ENCODE data around the gene RCSD1.

The RCSD1 gene, protein sequence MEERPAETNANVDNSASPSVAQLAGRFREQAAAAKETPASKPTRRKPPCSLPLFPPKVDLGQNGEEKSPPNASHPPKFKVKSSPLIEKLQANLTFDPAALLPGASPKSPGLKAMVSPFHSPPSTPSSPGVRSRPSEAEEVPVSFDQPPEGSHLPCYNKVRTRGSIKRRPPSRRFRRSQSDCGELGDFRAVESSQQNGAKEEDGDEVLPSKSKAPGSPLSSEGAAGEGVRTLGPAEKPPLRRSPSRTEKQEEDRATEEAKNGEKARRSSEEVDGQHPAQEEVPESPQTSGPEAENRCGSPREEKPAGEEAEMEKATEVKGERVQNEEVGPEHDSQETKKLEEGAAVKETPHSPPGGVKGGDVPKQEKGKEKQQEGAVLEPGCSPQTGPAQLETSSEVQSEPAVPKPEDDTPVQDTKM
- 40.5 to 205 (median 135) reads per million in 9 experiments for total RNA-seq

DNA sequence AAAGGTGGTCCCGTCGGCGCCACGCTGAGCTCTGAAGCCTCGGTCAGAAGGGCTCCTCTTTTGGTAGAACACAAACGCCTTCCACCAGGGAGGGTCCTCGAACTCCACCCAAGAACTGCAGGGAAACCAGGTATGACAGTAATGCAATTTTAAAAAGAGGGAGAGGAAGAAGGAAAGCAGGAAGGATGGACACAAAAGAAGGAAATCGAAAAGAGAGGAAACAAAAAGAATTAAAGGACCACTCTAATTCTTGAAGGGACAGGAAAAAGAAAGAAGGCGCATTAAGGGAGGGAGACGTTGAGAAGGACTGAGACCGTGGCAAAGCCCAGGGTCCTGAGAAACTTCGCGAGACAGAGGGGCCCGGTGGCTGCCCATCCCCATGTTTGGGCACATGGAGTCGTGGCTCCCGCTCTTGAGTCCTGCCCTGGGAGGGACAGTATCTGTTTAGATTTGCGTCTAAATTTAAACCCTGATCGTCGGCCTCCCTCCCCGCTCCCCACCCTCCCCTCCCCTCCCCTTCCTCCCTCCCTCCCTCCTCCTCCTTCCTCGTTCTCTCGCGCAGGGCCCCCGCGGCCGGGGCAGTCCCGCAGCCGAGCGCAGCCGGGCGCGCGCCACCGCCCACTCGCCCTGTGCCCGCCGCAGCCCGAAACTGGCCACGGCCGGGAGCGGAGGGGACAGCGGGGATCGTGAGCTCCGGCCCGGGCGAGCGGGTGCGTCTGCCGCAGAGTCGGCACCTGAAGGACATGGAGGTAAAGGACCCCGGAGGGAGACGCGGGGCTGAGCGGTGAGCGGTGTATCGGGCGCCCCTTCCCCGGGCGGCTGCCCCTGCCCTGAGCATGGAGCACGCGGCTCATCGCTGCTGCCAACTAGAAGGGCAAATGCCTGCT is at the start of gene RCSD1:
Gene RCSD1 (plus strand): TSS at position 552 of the 887 bp plus-strand sequence. CDS start 192 bp downstream, at position 744.
- peak in 2 of 3 experiments; percentile 38 to 39 for DNase-seq
- H3K4me3 Mint-ChIP-seq: peak within 1 kb of the TSS; percentile 87 to 96

DNA sequence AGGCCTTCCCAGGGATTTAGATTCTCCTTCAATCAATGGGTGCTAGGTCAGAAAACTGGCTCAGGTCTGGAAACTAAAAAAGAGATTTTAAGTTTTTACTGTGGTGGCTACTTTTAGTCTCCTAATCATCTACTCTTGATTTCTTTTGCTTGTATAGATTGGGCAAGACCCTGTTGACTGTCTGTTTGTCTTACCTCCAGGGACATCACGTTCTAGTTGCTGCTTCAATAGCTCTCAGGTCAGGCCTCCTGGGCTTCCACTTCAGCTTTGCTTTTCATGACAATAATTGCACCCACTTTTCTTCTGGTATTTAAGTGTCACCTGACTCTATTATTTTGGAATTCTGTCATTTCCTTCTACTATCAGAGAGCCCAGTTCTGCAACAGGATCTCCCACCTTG is 48.0 kb upstream of the RCSD1 start:
- H3K27me3 Mint-ChIP-seq: peaks cover 13 to 18% of the 10 kb centered on the region in 2 donors
- H3K4me1 Mint-ChIP-seq (ENCODE audit: low read depth in 2 of 2): no peaks in the 10 kb centered on the region
- ATAC-seq (replicated peaks) (no peak), DNase-seq (no peak)
- no peak overlapping the region for H3K27ac Mint-ChIP-seq
- H3K36me3 Mint-ChIP-seq (ENCODE audit: insufficient read depth): no peaks in the 10 kb centered on the region
- H3K9me3 Mint-ChIP-seq: no peaks in the 10 kb centered on the region
- H3K4me3 Mint-ChIP-seq: no peak overlapping the region

More for the DNA sequence above, at the start of gene RCSD1:
- Mint-ChIP-seq H3K27ac (peak within 1 kb of the TSS; percentile 84 to 96), H3K27me3 (no peaks in the 10 kb centered on the region), H3K4me1 (ENCODE audit: low read depth in 2 of 2) (peaks cover 74 to 80% of the 10 kb centered on the region in 2 donors), H3K9me3 (no peaks in the 10 kb centered on the region), H3K36me3 (ENCODE audit: insufficient read depth) (peaks cover 41% of the 10 kb centered on the region)
- ATAC-seq (replicated peaks): peak; percentile 34

DNA sequence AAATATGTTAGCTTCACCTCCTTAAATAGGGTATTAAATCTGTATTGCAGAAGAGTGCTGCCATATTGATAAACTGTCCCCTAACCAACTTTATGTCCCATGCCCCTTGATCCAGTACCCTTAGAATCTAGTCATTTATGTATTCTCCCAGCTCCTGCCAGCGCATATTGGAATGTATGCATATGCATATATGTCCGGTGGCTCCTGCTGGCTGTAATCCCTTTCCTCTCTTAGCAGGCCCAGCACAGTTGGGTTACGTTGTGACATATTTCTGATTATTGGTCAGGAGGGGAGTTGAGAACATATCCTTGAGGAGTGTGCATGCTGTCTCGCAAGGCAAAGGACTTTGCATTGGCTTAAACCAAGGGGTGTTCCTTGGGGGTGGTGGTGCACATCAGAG is 47.3 kb upstream of the RCSD1 start:
- Mint-ChIP-seq H3K9me3 (no peaks in the 10 kb centered on the region), H3K36me3 (ENCODE audit: insufficient read depth) (no peaks in the 10 kb centered on the region), H3K27me3 (peaks cover 18 to 20% of the 10 kb centered on the region in 2 donors), H3K4me1 (ENCODE audit: low read depth in 2 of 2) (no peaks in the 10 kb centered on the region), H3K27ac (no peak overlapping the region), H3K4me3 (no peak overlapping the region)
- DNase-seq (no peak), ATAC-seq (replicated peaks) (no peak)

DNA sequence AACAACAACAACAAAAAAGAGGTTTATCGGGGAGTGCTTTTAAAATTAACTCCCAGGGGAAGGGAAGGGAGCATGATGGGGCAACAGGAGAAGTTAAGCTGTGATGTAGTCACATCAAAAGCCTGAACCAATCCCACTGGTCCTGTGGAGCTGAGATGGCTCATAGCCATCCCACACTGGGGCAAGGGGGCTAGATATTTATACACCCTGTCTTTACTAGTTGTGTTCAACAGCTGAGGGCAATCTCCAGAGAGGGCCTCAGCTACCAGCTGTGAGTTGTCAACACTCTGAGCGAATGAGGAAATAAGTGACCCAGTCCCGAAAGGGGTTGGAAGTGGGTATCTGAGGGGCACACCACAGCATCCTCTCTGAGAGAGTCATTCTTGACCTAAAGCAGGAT is 45.5 kb upstream of the RCSD1 start:
- Mint-ChIP-seq H3K9me3 (no peaks in the 10 kb centered on the region), H3K27me3 (peaks cover 13 to 24% of the 10 kb centered on the region in 2 donors), H3K4me3 (no peak overlapping the region), H3K4me1 (ENCODE audit: low read depth in 2 of 2) (peaks cover 0 to 1% of the 10 kb centered on the region in 2 donors), H3K36me3 (ENCODE audit: insufficient read depth) (no peaks in the 10 kb centered on the region), H3K27ac (no peak overlapping the region)
- DNase-seq (no peak), ATAC-seq (replicated peaks) (no peak)

DNA sequence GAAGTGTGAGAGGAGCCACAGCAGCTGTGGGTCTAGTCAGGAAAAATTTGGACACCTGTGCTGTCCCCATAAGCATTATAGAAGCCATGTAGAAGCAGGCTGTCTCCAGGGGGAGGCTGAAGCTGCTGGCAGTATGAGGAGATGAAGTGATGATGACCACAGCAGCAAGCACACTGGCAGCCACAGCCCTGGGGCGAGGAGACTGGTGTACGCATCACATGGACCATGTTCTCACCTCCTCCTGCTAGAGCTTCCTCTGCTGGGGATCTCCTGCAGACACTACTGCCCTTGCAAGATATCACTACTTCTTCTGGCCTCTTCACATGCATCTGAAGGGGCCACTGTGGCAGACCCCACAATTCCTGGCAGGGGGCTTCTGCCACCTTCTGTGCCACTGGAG is 42.7 kb upstream of the RCSD1 start:
- ATAC-seq (replicated peaks) (no peak), DNase-seq (no peak)
- Mint-ChIP-seq H3K36me3 (ENCODE audit: insufficient read depth) (no peaks in the 10 kb centered on the region), H3K27ac (no peak overlapping the region), H3K4me3 (no peak overlapping the region), H3K27me3 (peaks cover 13 to 24% of the 10 kb centered on the region in 2 donors), H3K4me1 (ENCODE audit: low read depth in 2 of 2) (peaks cover 0 to 1% of the 10 kb centered on the region in 2 donors), H3K9me3 (no peaks in the 10 kb centered on the region)

DNA sequence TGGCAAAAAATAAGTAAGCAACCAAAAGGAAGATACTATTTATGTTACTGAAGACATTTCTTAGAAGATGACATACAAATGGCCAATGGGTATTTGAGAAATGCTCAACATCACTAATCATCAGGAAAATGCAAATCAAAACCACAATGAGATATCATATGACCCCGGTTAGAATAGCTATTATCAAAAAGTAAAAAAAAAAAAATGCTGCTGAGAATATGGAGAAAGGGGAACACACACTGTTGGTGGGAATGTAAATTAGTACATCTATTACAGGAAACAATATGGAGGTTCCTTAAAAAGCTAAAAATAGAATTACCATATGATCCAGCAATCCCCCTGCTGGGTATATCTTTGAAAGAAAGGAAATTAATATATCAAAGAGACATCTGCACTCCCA is 42.2 kb upstream of the RCSD1 start:
- H3K27me3 Mint-ChIP-seq: peaks cover 13 to 24% of the 10 kb centered on the region in 2 donors
- no peak for ATAC-seq (replicated peaks)
- no peak overlapping the region for H3K4me3 Mint-ChIP-seq
- DNase-seq: no peak
- H3K27ac Mint-ChIP-seq: no peak overlapping the region
- H3K36me3 Mint-ChIP-seq (ENCODE audit: insufficient read depth): no peaks in the 10 kb centered on the region
- H3K4me1 Mint-ChIP-seq (ENCODE audit: low read depth in 2 of 2): peaks cover 0 to 1% of the 10 kb centered on the region in 2 donors
- no peaks in the 10 kb centered on the region for H3K9me3 Mint-ChIP-seq

DNA sequence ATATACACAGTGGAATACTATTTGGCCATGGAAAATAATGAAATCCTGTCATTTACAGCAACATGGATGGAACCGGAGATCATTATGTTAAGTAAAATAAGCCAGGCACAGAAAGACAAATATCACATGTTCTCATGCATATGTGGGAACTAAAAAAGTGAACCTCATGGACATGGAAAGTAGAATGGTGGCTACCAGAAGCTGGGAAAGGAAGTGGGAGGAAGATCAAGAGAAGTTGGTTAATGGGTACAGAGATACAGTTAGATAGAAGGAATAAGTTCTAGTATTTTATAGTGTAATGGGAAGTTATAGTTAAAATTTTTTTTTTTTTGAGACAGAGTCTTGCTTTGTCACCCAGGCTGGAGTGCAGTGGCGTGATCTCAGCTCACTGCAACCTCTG is 41.7 kb upstream of the RCSD1 start:
- H3K4me1 Mint-ChIP-seq (ENCODE audit: low read depth in 2 of 2): peaks cover 0 to 1% of the 10 kb centered on the region in 2 donors
- peaks cover 13 to 24% of the 10 kb centered on the region in 2 donors for H3K27me3 Mint-ChIP-seq
- ATAC-seq (replicated peaks) (no peak), DNase-seq (no peak)
- no peaks in the 10 kb centered on the region for H3K36me3 Mint-ChIP-seq (ENCODE audit: insufficient read depth)
- H3K9me3 Mint-ChIP-seq: no peaks in the 10 kb centered on the region
- H3K27ac Mint-ChIP-seq: no peak overlapping the region
- H3K4me3 Mint-ChIP-seq: no peak overlapping the region

DNA sequence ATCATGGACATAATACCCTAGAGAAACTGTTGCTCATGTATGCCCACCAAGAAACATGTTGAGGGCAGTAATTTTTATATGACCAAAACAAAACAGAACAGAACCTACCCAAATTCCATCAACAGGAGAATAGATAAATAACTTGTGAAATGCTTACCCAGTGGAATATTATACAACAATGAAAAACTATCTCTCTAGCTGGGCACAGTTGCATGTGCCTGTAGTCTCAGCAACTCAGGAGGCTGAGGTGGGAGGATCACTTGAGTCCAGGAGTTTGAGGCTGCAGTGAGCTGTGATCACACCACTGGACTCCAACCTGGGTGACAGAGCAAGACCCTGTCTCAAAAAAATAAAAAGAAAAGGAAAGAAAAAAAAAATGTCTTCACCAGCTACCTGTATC is 37.6 kb upstream of the RCSD1 start:
- ATAC-seq (replicated peaks) (no peak), DNase-seq (no peak)
- Mint-ChIP-seq H3K27me3 (peaks cover 0 to 7% of the 10 kb centered on the region in 2 donors), H3K4me1 (ENCODE audit: low read depth in 2 of 2) (peaks cover 0 to 1% of the 10 kb centered on the region in 2 donors), H3K4me3 (no peak overlapping the region), H3K36me3 (ENCODE audit: insufficient read depth) (no peaks in the 10 kb centered on the region), H3K9me3 (no peaks in the 10 kb centered on the region), H3K27ac (no peak overlapping the region)

DNA sequence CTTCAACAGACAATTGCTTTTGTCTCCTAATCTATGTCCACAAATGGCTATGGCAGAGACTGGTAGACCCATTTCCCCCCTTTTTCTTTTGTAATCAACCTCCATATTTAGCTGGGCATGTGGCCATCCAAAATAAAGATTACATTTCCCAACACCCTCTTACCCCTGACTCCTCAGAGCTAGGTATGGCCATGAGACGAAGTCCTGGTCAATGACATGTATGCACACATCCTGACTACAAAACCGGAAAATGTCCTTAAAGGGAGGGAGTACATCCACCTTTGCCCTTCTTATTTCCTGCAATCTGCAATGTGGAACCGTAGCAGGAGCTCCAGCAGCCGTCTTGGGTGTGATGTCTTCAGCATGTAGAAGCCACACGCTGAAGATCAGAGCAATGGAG is 36.2 kb upstream of the RCSD1 start:
- Mint-ChIP-seq H3K4me3 (no peak overlapping the region), H3K36me3 (ENCODE audit: insufficient read depth) (no peaks in the 10 kb centered on the region), H3K27ac (no peak overlapping the region), H3K27me3 (no peaks in the 10 kb centered on the region), H3K4me1 (ENCODE audit: low read depth in 2 of 2) (no peaks in the 10 kb centered on the region), H3K9me3 (no peaks in the 10 kb centered on the region)
- DNase-seq (no peak), ATAC-seq (replicated peaks) (no peak)

DNA sequence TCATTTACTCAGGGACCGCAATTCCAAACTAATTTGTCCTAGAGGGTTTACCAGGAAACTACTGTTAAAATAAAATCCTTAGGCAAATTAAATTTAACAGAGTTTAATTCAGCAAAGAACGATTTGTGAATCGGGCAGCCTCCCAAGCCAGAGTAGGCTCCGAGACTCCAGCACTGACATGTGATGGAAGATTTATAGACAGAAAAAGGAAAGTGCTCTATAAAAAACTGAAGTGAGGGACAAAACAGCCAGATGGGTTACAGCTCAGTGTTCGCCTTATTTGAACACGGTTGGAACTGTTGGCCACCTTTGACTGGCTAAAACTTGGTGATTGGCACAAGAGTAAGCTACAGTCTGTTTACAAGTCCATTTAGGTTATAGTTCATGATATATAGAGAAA is 35.2 kb upstream of the RCSD1 start:
- no peaks in the 10 kb centered on the region for H3K27me3 Mint-ChIP-seq
- H3K36me3 Mint-ChIP-seq (ENCODE audit: insufficient read depth): no peaks in the 10 kb centered on the region
- H3K4me1 Mint-ChIP-seq (ENCODE audit: low read depth in 2 of 2): peaks cover under 1 to 2% of the 10 kb centered on the region in 2 donors

DNA sequence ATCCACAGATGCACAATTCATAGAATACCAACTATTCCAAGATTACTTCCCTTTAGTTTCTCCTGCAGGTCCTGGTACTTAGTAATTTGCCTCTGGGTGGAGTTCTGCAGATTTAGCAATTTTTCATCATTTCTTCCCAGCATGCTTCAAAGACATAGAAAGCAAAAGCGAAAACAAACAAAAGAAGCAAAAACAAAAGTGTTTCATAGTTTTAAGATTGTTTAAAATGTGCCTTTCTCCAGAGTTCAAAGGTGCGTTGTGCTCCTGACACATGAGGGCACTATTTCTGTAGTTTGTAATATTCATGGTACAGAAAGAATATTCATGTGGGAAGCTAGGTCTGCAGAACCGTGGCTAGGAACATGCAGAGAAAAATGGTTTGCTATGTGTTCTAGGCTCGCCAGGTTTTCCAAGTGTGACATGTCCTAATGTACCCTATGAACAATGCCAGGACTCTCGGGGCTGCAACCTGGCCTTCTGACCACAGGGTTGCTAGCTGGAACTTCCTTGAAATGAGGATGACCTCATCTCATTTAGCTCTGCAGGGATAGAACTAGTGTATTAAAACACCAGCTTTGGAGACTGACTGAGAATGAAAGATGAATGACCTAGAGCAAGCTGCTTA is 30.0 kb upstream of the RCSD1 start:
- no peaks in the 10 kb centered on the region for H3K27me3 Mint-ChIP-seq
- ATAC-seq (replicated peaks): peak; percentile 90
- H3K9me3 Mint-ChIP-seq: no peaks in the 10 kb centered on the region
- DNase-seq: peak; percentile 29 to 39 (median 36)
- peaks cover 24 to 27% of the 10 kb centered on the region in 2 donors for H3K4me1 Mint-ChIP-seq (ENCODE audit: low read depth in 2 of 2)
- H3K4me3 Mint-ChIP-seq: peak overlapping the region; percentile 31 to 48
- peaks cover 3% of the 10 kb centered on the region for H3K36me3 Mint-ChIP-seq (ENCODE audit: insufficient read depth)
- H3K27ac Mint-ChIP-seq: peak overlapping the region in 1 of 2 donors; percentile 64

More for the DNA sequence above, 35.2 kb upstream of the RCSD1 start:
- Mint-ChIP-seq H3K9me3 (no peaks in the 10 kb centered on the region), H3K4me3 (no peak overlapping the region), H3K27ac (no peak overlapping the region)
- DNase-seq (no peak), ATAC-seq (replicated peaks) (no peak)

DNA sequence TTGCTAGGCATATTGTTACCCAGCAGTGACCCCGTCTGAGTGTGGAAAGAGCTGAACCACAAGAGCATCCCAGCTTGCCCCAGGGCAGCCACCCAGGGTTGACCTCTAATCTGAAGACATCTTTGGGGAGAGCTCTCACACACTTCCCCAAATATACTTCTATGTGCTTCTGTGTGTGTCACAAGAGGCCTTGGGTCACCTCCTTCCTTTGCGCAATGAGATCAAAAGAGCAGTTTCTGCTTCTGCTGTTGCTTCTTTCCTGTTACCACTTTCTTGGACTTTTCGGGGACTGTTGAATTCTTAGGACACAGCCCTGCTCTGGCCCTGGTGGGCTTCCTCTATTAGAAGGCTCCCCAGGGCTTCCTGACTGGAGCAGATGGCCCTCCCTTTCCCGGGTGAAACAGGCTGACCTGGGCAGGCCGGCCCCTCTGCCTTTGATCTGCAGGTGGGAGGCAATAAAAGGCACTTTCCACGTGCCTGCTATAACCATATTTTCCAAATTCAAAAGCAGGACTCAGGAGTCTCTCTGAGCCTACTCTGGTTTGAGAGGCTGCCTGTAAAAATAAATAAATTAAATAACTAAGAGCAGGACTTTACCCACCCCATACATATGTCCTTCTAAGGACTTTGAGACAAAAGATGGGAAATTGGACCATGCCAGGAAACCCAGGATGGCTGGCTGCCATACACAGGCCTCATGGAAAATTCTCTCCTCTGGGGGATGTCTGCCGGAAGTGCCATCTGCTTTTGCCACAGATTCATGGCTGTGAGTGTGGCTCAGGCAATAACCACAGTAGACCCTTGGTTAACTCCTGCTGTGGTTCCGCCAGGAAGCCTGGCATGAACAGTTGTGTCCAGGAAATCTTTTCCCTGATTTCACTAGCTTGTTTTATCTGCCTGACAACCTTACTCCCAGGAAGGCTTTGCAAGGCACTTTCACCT is 28.3 kb upstream of the RCSD1 start:
- peaks cover 0 to 2% of the 10 kb centered on the region in 2 donors for H3K9me3 Mint-ChIP-seq
- H3K4me1 Mint-ChIP-seq (ENCODE audit: low read depth in 2 of 2): peaks cover 24 to 27% of the 10 kb centered on the region in 2 donors
- H3K27ac Mint-ChIP-seq: peak overlapping the region; percentile 41 to 49
- peaks cover 3% of the 10 kb centered on the region for H3K36me3 Mint-ChIP-seq (ENCODE audit: insufficient read depth)
- H3K4me3 Mint-ChIP-seq: peak overlapping the region; percentile 29 to 35
- ATAC-seq (replicated peaks) (peak; percentile 21), DNase-seq (peak in 1 of 3 experiments; percentile 4)
- H3K27me3 Mint-ChIP-seq: no peaks in the 10 kb centered on the region
